HG03045 (cell line): ENCODE measurements around the gene ZNF570.

Source experiments
- ATAC-seq: cut with Tn5 transposase; IDR thresholded peaks from one replicate; pipeline ENCODE4 v1.9.1; 2021; ENCODE audit warnings: mild to moderate bottlenecking, moderate library complexity; ENCODE audit not compliant: unreplicated experiment

The ZNF570 gene

GRCh38 chr19:37468961-37469777 is at the start of gene ZNF570:
ZNF570 (plus strand) TSS chr19:37469356; CDS start chr19:37470355, 999 bp downstream.
- ATAC-seq = peak; percentile 55

GRCh38 chr19:37452500-37453245 is 16.5 kb upstream of the ZNF570 start:
- ATAC-seq = no peak

- ATAC-seq = no peak
These were observed 2.8 kb upstream of the ZNF570 start for GRCh38 chr19:37466277-37466797.

- ATAC-seq = peak; percentile 63
These were observed 2.2 kb upstream of the ZNF570 start, which contains the start of gene ZNF569 for GRCh38 chr19:37466798-37467607. ZNF569 (minus strand) TSS chr19:37467444; CDS start chr19:37444921, 22,523 bp downstream.

- no peak for ATAC-seq
These were observed 1.5 kb upstream of the ZNF570 start for GRCh38 chr19:37467608-37468090.

- no peak for ATAC-seq
These were observed 1.1 kb downstream of the ZNF570 start for GRCh38 chr19:37470216-37470615.

- no peak for ATAC-seq
These were observed 3.0 kb downstream of the ZNF570 start for GRCh38 chr19:37472165-37472564.

- no peak for ATAC-seq
These were observed 15.4 kb downstream of the ZNF570 start for GRCh38 chr19:37484406-37485168.

GRCh38 chr19:37492213-37492612 is 23.1 kb downstream of the ZNF570 start:
- no peak for ATAC-seq

GRCh38 chr19:37505958-37506386 is 36.8 kb downstream of the ZNF570 start:
- ATAC-seq = no peak

GRCh38 chr19:37506387-37507166 is 37.4 kb downstream of the ZNF570 start, which contains the start of gene ZNF793:
ZNF793 (plus strand) TSS chr19:37506939; CDS start chr19:37523440, 16,501 bp downstream.
- peak; percentile 52 for ATAC-seq

- no peak for ATAC-seq
These were observed 38.0 kb downstream of the ZNF570 start for GRCh38 chr19:37507167-37507464.

GRCh38 chr19:37511186-37511585 is 42.0 kb downstream of the ZNF570 start:
- ATAC-seq = no peak

- ATAC-seq = no peak
These were observed 42.7 kb downstream of the ZNF570 start for GRCh38 chr19:37511821-37512220.

- no peak for ATAC-seq
These were observed 44.2 kb downstream of the ZNF570 start for GRCh38 chr19:37513397-37513796.

GRCh38 chr19:37519890-37520289 is 50.7 kb downstream of the ZNF570 start:
- no peak for ATAC-seq

GRCh38 chr19:37537391-37537947 is 68.3 kb downstream of the ZNF570 start:
- no peak for ATAC-seq
